HFF-Myc (cell line): ENCODE data around the gene HTRA2.
A peak's percentile ranks its signal among the peaks of the same experiment; 100 is the strongest.

Experiments used
- DNase-seq: peaks from one replicate; pipeline ENCODE4 v3.0.0-alpha.2; 2011; ENCODE audit warnings: low read depth; ENCODE audit errors: extremely low read depth
- H3K4me3 ChIP-seq: replicated peaks from 2 replicates; pipeline ENCODE4 v1.5.1; 2011; ENCODE audit warnings: low read depth, mild to moderate bottlenecking, control low read depth, low read length
- TF ChIP-seq, protein P1 (sequence below): IDR thresholded peaks from 2 replicates; pipeline ENCODE4 v1.5.1; 2012; ENCODE audit warnings: mild to moderate bottlenecking, low read depth, low read length, control low read depth; ENCODE audit errors: missing control alignments

Gene HTRA2

GRCh38 chr2:74502147-74502719 lies 27.5 kb upstream of the HTRA2 start:
- H3K4me3 ChIP-seq = peak overlapping the region; percentile 38
- no peak for DNase-seq

DNA sequence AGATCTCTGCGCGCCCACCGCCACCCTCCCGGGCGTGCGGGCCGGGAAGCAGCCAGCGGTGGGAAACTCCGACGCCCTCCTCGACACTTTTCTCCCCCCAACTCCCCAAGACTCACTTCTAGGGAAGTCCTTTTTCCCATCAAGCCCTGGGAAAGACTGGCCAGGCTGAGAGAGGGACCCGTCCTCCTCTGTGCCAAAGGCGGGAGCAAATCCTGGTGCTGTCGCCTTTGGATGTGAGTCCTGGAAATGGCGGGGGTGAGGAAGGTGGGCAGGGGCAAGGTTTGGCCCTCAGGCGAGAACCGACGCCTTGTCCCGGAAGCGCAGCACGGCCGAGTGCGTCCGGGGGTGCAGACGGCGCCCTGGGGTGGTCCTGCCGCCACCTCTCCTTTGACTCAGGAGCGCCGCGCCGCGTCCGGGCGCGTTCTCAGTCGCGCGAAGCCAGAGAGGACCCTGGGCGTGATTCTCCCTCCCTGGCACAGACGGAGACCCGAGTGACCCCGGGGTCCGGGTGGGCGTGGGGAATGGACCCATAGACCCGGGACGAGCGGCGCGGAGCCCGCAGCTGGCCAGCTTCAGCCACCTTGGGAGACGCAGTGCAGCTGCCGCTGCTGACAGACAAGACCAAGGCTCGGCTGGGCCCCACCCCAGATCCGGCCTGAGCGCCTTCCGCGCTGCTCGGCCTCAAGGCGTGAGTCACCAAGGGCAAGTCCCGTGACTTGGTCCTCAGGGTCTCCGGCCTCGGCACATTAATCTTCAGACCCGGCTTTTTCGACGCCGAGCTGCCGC lies 26.8 kb upstream of the HTRA2 start:
- H3K4me3 ChIP-seq = peak overlapping the region; percentile 38
- TF ChIP-seq, protein P1, sequence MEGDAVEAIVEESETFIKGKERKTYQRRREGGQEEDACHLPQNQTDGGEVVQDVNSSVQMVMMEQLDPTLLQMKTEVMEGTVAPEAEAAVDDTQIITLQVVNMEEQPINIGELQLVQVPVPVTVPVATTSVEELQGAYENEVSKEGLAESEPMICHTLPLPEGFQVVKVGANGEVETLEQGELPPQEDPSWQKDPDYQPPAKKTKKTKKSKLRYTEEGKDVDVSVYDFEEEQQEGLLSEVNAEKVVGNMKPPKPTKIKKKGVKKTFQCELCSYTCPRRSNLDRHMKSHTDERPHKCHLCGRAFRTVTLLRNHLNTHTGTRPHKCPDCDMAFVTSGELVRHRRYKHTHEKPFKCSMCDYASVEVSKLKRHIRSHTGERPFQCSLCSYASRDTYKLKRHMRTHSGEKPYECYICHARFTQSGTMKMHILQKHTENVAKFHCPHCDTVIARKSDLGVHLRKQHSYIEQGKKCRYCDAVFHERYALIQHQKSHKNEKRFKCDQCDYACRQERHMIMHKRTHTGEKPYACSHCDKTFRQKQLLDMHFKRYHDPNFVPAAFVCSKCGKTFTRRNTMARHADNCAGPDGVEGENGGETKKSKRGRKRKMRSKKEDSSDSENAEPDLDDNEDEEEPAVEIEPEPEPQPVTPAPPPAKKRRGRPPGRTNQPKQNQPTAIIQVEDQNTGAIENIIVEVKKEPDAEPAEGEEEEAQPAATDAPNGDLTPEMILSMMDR = no peak
- peak; percentile 41 for DNase-seq

More at GRCh38 chr2:74502147-74502719, 27.5 kb upstream of the HTRA2 start:
- TF ChIP-seq, protein P1 = no peak

DNA sequence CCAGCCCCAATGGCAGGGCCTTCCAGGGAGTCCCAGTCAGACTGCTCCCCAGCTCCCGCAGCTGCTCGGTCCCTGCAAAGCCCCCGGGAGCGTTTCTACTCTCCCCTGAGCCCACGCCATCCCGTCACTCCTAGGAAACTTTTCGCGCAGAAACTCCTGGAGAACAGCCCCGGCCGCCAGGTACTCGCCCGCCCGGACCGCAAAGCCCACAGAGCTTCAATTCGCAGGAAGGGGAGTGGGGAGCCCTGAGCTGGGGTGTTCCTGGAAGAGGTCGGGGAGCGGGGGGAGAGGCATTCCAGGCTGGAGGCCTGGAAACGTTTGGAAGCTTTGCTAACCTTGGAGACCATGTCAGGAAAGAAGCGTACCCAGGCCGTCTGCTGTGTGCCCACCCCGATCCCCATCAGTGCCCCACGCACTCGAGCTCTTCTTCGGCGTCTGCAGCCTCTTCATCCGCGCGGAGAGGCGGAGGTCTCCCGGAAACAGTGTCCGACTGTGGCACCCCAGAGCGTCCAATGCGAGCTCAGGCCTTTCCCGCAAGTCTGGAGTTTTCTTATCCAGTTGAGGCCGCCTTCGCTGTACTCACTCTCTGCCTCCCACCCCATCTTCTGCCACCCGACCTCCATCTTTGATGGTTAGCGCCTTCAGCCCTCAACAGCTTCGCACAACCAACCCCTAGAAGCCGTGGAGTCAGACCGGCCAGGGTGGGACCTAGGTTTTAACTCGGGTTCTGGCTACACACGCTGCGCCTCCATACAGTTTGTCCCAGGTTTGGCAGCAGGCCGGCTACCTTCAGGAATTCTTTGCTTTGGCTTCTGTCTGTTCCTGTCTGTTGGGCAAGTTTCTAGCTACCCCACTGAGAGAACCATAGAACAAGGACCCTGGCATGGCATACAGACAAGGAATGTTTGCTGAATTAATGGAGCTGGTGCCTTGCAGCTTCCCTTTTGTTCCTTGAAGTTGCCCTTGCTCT lies 25.9 kb upstream of the HTRA2 start:
- DNase-seq = no peak
- H3K4me3 ChIP-seq = peak overlapping the region; percentile 38; the same call in 1 of the 2 replicates
- TF ChIP-seq, protein P1 = no peak

DNA sequence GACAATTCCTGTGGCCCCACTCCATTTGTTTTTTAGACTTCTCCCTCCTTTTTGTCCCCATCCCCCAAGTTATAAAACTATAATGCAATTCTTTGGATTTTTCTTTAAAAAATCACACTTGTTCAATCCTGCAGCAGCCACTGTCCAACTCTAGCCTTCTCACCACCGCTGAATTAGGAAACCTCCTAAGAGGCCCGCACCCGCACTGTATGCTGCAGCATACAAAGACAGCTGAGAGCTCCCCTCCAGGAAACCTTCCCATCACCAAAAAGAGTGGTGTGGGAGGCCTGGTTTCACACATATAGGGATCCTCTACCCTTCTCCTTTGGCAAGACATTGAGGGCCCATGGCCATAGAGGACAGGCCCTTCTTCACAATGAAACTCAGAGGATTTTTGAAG lies 25.1 kb upstream of the HTRA2 start:
- no peak for DNase-seq
- no peak overlapping the region for H3K4me3 ChIP-seq
- TF ChIP-seq, protein P1 = no peak

GRCh38 chr2:74505448-74506246 lies 24.1 kb upstream of the HTRA2 start:
- DNase-seq = no peak
- peak overlapping the region; percentile 73 for H3K4me3 ChIP-seq
- TF ChIP-seq, protein P1 = no peak
